Measurements from ENCODE around the gene TMEFF2. TPM values are rescaled to one million over a fixed set of nuclear protein-coding genes. Genes with fewer than 3 reads are reported as not detected.

The TMEFF2 gene
- total RNA-seq, 2 experiments from 2014 or later = not detected

GRCh38 chr2:191951376-191951775 is 243.4 kb downstream of the TMEFF2 start:
- no peak for TF ChIP-seq EZH2phosphoT487 (IDR thresholded peaks at IDR 0.05; ENCODE audit: borderline replicate concordance, low read depth, low read length)
- TF ChIP-seq, protein P1, sequence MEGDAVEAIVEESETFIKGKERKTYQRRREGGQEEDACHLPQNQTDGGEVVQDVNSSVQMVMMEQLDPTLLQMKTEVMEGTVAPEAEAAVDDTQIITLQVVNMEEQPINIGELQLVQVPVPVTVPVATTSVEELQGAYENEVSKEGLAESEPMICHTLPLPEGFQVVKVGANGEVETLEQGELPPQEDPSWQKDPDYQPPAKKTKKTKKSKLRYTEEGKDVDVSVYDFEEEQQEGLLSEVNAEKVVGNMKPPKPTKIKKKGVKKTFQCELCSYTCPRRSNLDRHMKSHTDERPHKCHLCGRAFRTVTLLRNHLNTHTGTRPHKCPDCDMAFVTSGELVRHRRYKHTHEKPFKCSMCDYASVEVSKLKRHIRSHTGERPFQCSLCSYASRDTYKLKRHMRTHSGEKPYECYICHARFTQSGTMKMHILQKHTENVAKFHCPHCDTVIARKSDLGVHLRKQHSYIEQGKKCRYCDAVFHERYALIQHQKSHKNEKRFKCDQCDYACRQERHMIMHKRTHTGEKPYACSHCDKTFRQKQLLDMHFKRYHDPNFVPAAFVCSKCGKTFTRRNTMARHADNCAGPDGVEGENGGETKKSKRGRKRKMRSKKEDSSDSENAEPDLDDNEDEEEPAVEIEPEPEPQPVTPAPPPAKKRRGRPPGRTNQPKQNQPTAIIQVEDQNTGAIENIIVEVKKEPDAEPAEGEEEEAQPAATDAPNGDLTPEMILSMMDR (conservative IDR thresholded peaks at IDR 0.05; ENCODE audit: low read length) = no peak
- H3K27ac ChIP-seq (ENCODE audit: low read depth, low read length, poor library complexity, severe bottlenecking) = no peak overlapping the region
- H3K9me3 ChIP-seq (ENCODE audit: low read length) = no peaks in the 10 kb centered on the region
- H4K20me1 ChIP-seq (ENCODE audit: insufficient read depth, low read length) = no peaks in the 10 kb centered on the region
- no peaks in the 10 kb centered on the region for H3K79me2 ChIP-seq (ENCODE audit: insufficient read depth, low read depth, low read length)
- POLR2A ChIA-PET = no interaction called here
- no peaks in the 10 kb centered on the region for H3K4me1 ChIP-seq (ENCODE audit: insufficient read depth, low read length, poor library complexity, severe bottlenecking)
- intact Hi-C loops (cut with micrococcal nuclease; ENCODE audit: unreplicated experiment) = no loop called here
- H2AFZ ChIP-seq (ENCODE audit: low read length) = no peak overlapping the region
- H3K4me3 ChIP-seq (ENCODE audit: low read depth, low read length, poor library complexity, severe bottlenecking) = no peak overlapping the region
- H3K36me3 ChIP-seq (ENCODE audit: insufficient read depth, low read length) = no peaks in the 10 kb centered on the region
- CTCF ChIA-PET (ENCODE audit: unreplicated experiment) = no interaction called here
- H3K9me2 ChIP-seq (ENCODE audit: insufficient read depth, low read length) = no peaks in the 10 kb centered on the region
- DNase-seq (ENCODE audit: low spot score) = no peak
- H3K4me2 ChIP-seq (ENCODE audit: low read length) = no peak overlapping the region
- no TSS peak for BruUV-seq (replicated peaks)

DNA sequence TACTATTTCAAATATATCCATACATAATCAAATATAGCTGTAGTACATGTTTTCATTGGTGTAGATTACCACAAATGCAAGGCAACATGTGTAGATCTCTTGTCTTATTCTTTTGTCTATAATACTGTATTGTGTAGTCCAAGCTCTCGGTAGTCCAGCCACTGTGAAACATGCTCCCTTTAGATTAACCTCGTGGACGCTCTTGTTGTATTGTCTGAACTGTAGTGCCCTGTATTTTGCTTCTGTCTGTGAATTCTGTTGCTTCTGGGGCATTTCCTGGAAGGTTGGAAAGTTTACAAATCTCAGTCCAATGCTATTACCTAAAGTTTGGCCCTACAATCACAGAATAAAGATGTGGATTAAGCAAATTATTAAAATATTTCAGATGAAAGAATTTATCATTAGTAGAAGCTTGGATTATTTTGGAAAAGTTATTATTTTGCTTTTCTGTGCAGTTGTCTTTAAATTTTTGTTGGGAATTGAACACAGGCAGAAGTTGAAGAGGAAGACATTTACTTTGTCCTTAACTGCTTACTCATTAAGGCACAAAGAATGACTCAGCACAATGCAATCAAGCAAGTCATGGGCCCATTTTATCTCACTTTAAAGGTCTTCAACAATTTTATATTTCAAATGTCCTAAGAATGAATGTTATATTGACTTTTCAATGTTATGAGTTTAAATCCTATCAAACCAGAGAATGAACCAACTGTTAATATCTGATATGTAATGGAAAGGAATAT is 244.4 kb downstream of the TMEFF2 start:
- POLR2A ChIA-PET = interaction anchor here (1.7 kb wide), 1 partner anchor 11 kb away, joined by 5 read pairs; no protein-coding TSS in a partner anchor
- BruUV-seq (replicated peaks) = no TSS peak
- no peaks in the 10 kb centered on the region for H3K9me2 ChIP-seq (ENCODE audit: insufficient read depth, low read length)
- H3K4me2 ChIP-seq (ENCODE audit: low read length) = no peak overlapping the region
- no peak for DNase-seq (ENCODE audit: low spot score)
- no peaks in the 10 kb centered on the region for H3K9me3 ChIP-seq (ENCODE audit: low read length)
- H3K36me3 ChIP-seq (ENCODE audit: insufficient read depth, low read length) = no peaks in the 10 kb centered on the region
- H3K4me3 ChIP-seq (ENCODE audit: low read depth, low read length, poor library complexity, severe bottlenecking) = no peak overlapping the region
- no peaks in the 10 kb centered on the region for H3K79me2 ChIP-seq (ENCODE audit: insufficient read depth, low read depth, low read length)
- no peak for TF ChIP-seq EZH2phosphoT487 (IDR thresholded peaks at IDR 0.05; ENCODE audit: borderline replicate concordance, low read depth, low read length)
- TF ChIP-seq, protein P1 (conservative IDR thresholded peaks at IDR 0.05; ENCODE audit: low read length) = no peak
- no peak overlapping the region for H3K27ac ChIP-seq (ENCODE audit: low read depth, low read length, poor library complexity, severe bottlenecking)
- intact Hi-C loops (cut with micrococcal nuclease; ENCODE audit: unreplicated experiment) = no loop called here
- H2AFZ ChIP-seq (ENCODE audit: low read length) = no peak overlapping the region
- CTCF ChIA-PET (ENCODE audit: unreplicated experiment) = interaction anchor here (0.5 kb wide), 1 partner anchor 396 kb away, joined by 3 read pairs; no protein-coding TSS in a partner anchor
- H4K20me1 ChIP-seq (ENCODE audit: insufficient read depth, low read length) = no peaks in the 10 kb centered on the region
- no peaks in the 10 kb centered on the region for H3K4me1 ChIP-seq (ENCODE audit: insufficient read depth, low read length, poor library complexity, severe bottlenecking)

GRCh38 chr2:191947235-191947634 is 247.5 kb downstream of the TMEFF2 start:
- Histone ChIP-seq H3K4me3 (ENCODE audit: low read depth, low read length, poor library complexity, severe bottlenecking) (no peak overlapping the region), H3K4me2 (ENCODE audit: low read length) (no peak overlapping the region), H3K9me2 (ENCODE audit: insufficient read depth, low read length) (no peaks in the 10 kb centered on the region), H2AFZ (ENCODE audit: low read length) (no peak overlapping the region), H3K9me3 (ENCODE audit: low read length) (no peaks in the 10 kb centered on the region), H3K4me1 (ENCODE audit: insufficient read depth, low read length, poor library complexity, severe bottlenecking) (no peaks in the 10 kb centered on the region), H3K36me3 (ENCODE audit: insufficient read depth, low read length) (no peaks in the 10 kb centered on the region), H3K27ac (ENCODE audit: low read depth, low read length, poor library complexity, severe bottlenecking) (no peak overlapping the region), H4K20me1 (ENCODE audit: insufficient read depth, low read length) (no peaks in the 10 kb centered on the region), H3K79me2 (ENCODE audit: insufficient read depth, low read depth, low read length) (no peaks in the 10 kb centered on the region)
- no peak for TF ChIP-seq EZH2phosphoT487 (IDR thresholded peaks at IDR 0.05; ENCODE audit: borderline replicate concordance, low read depth, low read length)
- TF ChIP-seq, protein P1 (conservative IDR thresholded peaks at IDR 0.05; ENCODE audit: low read length) = no peak
- intact Hi-C loops (cut with micrococcal nuclease; ENCODE audit: unreplicated experiment) = no loop called here
- ChIA-PET POLR2A (no interaction called here), CTCF (ENCODE audit: unreplicated experiment) (no interaction called here)
- BruUV-seq (replicated peaks) = no TSS peak
- DNase-seq (ENCODE audit: low spot score) = no peak
